HG02852 (cell line): ENCODE measurements around the gene DLAT.
A peak's percentile ranks its signal among the peaks of the same experiment; 100 is the strongest.
"Not testable (repeated sequence)": the region's sequence is repeated elsewhere in the genome, so short reads cannot be mapped to it uniquely, and the experiment has no call there.

ENCODE experiments used
- ATAC-seq: cut with Tn5 transposase; IDR thresholded peaks from one replicate; pipeline ENCODE4 v1.9.1; 2021; ENCODE audit warnings: mild to moderate bottlenecking, moderate library complexity; ENCODE audit not compliant: unreplicated experiment

The DLAT gene

GRCh38 chr11:112024773-112025678, at the start of gene DLAT:
TSS of gene DLAT (plus strand) at chr11:112025408. CDS start at chr11:112025473, 65 bp downstream.
- ATAC-seq = peak; percentile 74

DNA sequence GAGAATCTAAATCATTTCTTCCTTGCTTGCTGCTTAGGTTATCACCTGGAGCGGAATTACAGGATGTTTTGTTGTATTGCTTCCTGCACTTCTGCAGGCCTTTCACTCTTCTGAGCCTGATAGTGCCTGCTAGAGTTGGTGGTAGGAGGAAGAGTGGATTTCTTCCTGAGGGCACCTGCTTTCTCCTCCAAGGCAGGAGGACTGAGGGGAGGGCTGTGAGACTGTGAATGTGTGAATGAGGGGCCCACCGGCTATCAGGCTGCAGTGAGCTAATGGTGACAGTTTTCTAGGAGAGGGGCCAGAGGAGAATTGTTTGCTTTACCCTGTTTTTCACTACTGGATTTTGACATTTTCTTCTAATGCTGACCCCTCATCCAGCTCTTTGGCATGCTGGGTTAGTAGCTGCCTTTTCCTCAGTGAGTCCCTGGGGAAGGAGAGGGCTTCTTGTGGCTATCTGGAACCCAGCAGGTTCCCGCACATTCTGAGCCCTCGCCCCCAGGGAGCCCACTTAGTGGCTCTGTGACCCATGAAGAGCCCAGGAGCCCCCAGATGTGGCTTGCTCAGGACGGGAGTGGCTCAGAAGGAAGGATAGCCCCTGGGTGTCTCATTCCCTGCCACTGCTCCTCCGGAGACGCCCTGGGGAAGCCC, 49.0 kb upstream of the DLAT start:
- no peak for ATAC-seq

- ATAC-seq = no peak
Observed at GRCh38 chr11:111976767-111977145, 48.5 kb upstream of the DLAT start.

GRCh38 chr11:111977146-111978027, 47.8 kb upstream of the DLAT start:
- ATAC-seq = no peak

DNA sequence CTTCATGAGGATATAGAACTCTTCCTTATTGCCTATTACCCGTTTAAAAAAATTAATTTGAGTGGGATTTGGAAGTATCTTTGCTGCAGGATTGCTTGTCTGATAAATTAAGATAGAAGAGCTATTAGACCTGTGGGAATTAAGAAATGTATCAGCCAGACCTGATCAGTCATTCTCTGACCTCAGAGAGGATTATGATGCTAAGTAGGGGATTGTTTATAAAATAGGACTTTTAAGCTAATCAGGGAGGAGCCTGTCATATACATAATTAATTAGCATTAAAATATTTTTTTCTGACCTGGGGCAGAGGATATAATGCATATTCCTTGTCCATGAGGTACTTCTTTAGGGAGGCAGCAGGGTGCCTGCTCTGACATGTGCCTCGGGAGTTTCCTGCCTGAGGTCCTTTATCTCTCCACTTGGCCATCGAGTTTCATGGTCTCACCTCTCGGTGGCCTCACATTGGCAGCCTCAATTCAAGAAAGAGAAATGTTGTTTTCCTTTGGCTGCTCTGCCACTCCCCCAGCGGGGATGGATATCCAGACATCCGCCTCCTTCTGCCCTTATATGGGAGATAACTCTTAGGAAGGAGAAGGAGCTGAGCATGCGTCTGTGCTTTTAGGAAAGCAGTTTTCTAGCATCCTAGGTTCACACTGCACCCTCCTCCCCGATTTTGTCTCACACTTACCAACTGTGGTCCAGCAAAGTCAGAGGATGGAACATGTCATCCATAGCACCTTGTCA, 47.0 kb upstream of the DLAT start:
- no peak for ATAC-seq

GRCh38 chr11:111980062-111980461, 45.1 kb upstream of the DLAT start:
- no peak for ATAC-seq

- ATAC-seq = no peak
Observed at GRCh38 chr11:111981270-111981669, 43.9 kb upstream of the DLAT start.

DNA sequence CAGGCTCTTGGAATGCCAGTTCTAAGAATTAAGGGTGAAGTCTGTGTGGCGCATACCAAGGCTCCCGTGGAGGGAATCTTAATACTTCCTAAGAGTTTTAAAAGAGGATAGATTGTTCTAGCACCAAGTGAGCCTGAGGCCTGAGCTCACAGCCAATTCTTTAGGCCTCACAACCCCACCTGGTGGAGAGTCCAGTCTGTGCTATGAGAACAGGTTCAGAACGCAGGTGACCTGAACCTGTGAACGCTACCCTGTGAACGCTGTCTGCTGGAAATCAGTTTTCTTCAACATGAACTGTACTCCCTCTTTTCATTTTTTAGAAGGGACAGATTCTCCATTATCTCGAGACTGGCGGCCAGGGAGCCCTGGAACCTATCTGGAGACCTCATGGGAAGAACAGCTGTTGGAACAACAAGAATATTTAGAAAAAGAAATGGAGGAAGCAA, 43.2 kb upstream of the DLAT start:
- peak; percentile 71 for ATAC-seq

DNA sequence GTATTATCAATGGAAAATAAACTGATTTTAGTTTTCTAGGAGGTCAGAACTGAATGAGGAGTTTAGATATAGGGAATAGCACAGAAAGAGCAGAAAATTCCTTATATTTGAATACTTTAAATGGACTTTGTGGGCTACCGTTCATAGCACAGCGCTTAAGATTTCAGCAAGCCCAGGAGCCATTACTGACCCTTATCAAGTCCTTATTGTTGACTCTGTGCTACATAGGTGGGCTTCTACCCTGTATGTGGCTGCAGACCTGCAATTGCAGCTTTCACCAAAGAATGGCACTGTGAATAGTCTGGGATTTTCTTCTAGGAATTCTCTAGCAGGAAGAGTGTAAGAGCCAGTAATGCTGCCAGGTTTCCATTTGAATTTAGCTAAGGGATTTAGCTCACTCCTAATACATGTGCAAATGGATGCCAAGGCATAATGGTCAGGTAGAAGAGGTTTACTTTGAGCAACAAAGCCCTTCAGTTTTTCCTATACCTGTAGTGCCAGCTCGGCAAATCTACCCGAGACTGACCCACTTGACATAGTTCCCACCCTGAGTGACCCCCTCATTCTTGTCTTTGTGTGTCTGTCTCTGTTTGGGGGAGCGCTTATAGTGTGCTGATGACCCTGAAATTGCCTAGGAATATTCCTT, 42.5 kb upstream of the DLAT start:
- no peak for ATAC-seq

DNA sequence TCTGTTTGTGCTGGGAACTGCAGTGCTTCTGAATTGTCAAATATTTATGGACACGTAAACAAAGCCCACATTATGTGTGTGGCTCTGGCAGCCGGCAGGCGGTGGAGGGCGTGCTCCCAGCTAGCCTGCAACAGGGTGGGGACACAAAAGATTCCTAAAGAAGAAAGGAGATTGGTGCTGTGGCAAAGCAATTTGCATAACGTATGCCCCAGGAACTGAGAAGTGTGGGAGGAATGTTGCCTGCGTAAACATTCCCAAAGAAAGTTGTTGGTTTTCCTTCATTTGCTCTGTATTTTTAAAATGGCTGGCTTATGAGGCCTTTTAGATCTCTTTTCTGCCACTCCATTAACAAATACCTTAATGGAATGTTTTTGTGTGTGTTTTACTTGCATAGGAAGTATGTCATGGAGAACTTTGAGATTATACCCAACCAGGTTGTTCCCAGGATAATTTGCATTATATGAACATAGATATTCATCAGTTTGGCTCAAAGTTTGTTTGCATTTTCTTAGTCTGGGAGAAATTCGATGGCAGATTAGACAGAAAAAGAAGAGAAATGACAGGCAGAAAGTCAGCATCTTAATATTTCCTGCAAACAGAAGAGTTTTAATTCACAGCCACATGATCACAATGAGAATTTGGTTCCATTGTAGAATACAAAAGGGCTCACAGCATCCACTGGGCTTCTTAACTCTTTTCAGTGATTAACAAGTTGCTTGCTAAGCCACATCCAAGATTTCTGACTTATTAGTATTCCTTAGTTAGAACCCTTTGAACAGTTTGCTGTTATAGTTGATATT, 41.8 kb upstream of the DLAT start:
- ATAC-seq = no peak

GRCh38 chr11:111986589-111986988, 38.6 kb upstream of the DLAT start:
- ATAC-seq = no peak

DNA sequence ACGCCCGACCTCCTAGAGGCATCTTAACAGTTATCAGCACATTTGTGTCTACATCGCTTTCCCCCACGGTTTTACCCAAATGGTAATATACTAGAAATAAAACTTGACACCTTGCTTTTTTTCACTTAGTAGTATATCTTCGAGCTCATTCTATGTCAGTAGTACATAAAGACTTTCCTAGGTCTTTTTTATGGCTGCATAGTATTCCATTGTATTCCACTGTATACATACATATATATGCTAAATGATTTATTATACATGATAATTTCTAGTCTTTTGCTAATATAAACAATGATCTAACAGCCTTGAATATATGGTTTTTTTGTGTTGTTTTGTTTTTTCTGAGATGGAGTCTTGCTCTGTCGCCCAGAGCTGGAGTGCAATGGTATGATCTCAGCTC, 34.8 kb upstream of the DLAT start:
- ATAC-seq = no peak

- ATAC-seq = no peak
Observed at GRCh38 chr11:111992206-111992855, 32.9 kb upstream of the DLAT start.

DNA sequence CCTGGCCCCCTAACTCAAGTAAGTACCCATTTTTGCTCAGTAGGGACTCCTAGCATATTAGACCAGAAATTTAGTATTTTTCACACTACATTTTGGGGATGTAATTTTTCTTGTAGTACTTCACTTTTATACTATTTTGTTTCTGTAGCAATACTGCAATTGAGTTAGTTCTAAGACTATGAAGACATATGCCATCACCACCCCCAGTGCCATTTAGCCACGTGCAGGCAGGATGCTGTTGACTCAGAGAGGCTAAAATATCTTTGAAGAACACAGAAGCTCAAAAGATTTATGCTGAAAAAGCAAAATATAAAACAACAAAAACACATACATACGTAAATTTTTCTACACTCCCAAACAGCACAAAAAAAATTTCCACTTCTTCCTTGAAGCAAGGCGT, 29.1 kb upstream of the DLAT start:
- no peak for ATAC-seq

- ATAC-seq = not testable (repeated sequence)
Observed at GRCh38 chr11:111996669-111997068, 28.5 kb upstream of the DLAT start.

DNA sequence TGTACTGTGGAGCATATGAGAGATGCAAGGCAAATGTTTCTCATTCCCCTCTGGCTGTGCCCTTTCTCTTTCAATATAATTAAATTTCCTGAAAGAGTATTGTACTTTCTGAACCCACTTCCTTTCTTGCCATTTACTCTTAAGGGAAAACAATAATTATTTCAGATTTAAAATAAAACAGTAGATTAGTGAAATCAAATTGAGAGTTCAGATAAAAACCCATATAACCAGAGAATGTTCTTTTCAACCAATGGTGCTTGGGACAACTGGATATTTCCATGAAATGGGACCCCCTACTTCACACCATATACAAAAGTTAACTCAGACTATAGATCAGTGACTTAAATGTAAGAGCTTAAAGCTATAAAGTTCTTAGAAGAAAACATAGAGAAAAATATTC, 26.1 kb upstream of the DLAT start:
- no peak for ATAC-seq

- no peak for ATAC-seq
Observed at GRCh38 chr11:112000703-112001102, 24.5 kb upstream of the DLAT start.

- ATAC-seq = no peak
Observed at GRCh38 chr11:112002491-112003216, 22.6 kb upstream of the DLAT start.
